IPS-20b (cell line): Measurements from ENCODE around the gene TOP2A.

Source experiments
- H3K27ac ChIP-seq: one replicate; pipeline ENCODE4 v1.5.1; 2013; ENCODE audit warnings: low read length
- H3K27me3 ChIP-seq: 2 replicates; pipeline ENCODE4 v1.6.1; 2013; ENCODE audit warnings: mild to moderate bottlenecking, low read length, inconsistent platforms; ENCODE audit not compliant: insufficient read depth
- H3K36me3 ChIP-seq: 2 replicates; pipeline ENCODE4 v1.6.1; 2013; ENCODE audit warnings: low read depth, mild to moderate bottlenecking, inconsistent platforms, low read length, moderate library complexity; ENCODE audit not compliant: insufficient read depth
- H3K4me1 ChIP-seq: 2 replicates; pipeline ENCODE4 v1.6.1; 2013; ENCODE audit warnings: mild to moderate bottlenecking, control low read depth, inconsistent platforms, low read length, moderate library complexity; ENCODE audit not compliant: insufficient read depth
- H3K4me3 ChIP-seq: 2 replicates; pipeline ENCODE4 v1.5.1; 2013; ENCODE audit warnings: mild to moderate bottlenecking, low read length, inconsistent platforms
- H3K9ac ChIP-seq: 2 replicates; pipeline ENCODE4 v1.6.1; 2013; ENCODE audit warnings: low read depth, mild to moderate bottlenecking, inconsistent platforms, low read length, moderate library complexity
- H3K9me3 ChIP-seq: 2 replicates; pipeline ENCODE4 v1.6.1; 2013; ENCODE audit warnings: mild to moderate bottlenecking, low read depth, low read length, inconsistent platforms; ENCODE audit not compliant: insufficient read depth

The TOP2A gene, protein sequence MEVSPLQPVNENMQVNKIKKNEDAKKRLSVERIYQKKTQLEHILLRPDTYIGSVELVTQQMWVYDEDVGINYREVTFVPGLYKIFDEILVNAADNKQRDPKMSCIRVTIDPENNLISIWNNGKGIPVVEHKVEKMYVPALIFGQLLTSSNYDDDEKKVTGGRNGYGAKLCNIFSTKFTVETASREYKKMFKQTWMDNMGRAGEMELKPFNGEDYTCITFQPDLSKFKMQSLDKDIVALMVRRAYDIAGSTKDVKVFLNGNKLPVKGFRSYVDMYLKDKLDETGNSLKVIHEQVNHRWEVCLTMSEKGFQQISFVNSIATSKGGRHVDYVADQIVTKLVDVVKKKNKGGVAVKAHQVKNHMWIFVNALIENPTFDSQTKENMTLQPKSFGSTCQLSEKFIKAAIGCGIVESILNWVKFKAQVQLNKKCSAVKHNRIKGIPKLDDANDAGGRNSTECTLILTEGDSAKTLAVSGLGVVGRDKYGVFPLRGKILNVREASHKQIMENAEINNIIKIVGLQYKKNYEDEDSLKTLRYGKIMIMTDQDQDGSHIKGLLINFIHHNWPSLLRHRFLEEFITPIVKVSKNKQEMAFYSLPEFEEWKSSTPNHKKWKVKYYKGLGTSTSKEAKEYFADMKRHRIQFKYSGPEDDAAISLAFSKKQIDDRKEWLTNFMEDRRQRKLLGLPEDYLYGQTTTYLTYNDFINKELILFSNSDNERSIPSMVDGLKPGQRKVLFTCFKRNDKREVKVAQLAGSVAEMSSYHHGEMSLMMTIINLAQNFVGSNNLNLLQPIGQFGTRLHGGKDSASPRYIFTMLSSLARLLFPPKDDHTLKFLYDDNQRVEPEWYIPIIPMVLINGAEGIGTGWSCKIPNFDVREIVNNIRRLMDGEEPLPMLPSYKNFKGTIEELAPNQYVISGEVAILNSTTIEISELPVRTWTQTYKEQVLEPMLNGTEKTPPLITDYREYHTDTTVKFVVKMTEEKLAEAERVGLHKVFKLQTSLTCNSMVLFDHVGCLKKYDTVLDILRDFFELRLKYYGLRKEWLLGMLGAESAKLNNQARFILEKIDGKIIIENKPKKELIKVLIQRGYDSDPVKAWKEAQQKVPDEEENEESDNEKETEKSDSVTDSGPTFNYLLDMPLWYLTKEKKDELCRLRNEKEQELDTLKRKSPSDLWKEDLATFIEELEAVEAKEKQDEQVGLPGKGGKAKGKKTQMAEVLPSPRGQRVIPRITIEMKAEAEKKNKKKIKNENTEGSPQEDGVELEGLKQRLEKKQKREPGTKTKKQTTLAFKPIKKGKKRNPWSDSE (N-terminal part only)

DNA sequence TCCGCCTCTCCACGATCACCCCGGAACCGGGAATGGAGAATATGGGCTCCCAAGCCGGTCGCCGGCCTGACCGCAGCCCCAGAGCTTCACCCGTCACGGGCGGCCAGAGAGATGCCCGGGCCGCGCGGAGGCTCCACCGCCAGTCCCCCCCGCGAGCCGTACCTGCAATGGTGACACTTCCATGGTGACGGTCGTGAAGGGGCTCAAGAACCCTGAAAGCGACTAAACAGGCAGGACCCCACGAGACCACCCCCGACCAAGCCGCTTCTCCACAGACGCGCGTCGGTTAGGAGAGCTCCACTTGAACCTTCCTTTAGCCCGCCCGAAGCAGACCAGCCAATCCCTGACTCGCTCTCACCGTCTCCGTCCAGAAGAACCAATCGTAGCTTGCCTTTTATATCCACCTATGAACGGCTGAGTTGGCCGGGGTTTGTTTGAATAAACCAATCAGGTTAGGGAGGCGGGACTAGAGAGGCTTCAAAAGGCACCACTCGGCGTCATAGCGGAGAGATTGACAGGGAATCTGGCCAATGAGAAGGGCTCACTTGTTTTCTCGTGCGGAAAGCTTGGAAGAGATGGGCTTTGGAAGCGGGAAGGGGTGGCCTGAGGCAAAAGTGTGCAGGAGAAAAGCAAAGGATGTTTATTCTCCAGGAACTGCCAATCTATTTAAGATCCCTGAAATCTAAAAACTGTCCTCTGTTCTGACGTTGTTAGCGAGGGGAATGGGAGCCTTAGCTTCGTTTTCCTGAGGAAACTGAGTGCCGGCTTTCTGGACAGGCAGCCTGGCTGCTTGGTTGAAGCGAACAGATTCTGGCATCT, at the start of gene TOP2A:
Gene TOP2A, minus strand, starts transcription at position 288 of the 819 bp plus-strand sequence. Its CDS starts 105 bp downstream, at position 183.
- no peaks in the 10 kb centered on the region for H3K27me3 ChIP-seq
- H3K4me3 ChIP-seq, result peak within 1 kb of the TSS; percentile 96
- peak within 1 kb of the TSS; percentile 72 for H3K27ac ChIP-seq
- no peaks in the 10 kb centered on the region for H3K9me3 ChIP-seq
- peaks cover 19% of the 10 kb centered on the region for H3K4me1 ChIP-seq
- H3K36me3 ChIP-seq, result peaks cover 40% of the 10 kb centered on the region
- peak within 1 kb of the TSS; percentile 95 for H3K9ac ChIP-seq

DNA sequence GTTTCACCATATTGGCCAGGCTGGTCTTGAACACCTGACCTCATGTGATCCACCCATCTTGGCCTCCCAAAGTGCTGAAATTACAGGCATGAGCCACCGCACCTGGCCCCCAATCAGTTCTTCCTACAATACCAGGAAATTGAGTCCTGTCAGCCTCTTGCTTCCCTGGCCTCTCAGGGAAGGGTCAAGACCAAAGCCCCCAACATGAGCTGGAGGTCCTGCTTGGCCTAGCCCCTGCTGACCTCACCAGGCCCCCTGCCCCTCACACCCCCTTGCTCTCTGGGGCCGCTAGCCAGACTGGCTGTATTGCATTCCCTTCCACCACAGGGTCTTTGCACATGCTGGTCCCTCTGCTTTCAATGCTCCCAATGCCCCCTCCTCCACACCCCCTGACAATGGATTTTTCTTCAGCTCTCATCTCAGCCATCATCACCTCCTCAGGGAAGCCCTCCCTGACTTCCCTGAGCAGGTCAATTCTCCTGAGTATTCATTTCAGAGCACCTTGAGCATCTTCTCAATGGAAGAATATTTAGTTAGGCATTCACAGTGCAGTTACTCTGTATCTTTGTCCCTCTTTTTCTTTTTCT, 49.7 kb upstream of the TOP2A start:
- H3K4me3 ChIP-seq, result no peak overlapping the region
- H3K27ac ChIP-seq, result no peak overlapping the region
- no peak overlapping the region for H3K9ac ChIP-seq
- no peaks in the 10 kb centered on the region for H3K36me3 ChIP-seq
- H3K9me3 ChIP-seq, result peaks cover 4% of the 10 kb centered on the region; the same call in 1 of the 2 replicates
- H3K4me1 ChIP-seq, result peaks cover 17% of the 10 kb centered on the region; the same call in 1 of the 2 replicates
- no peaks in the 10 kb centered on the region for H3K27me3 ChIP-seq

DNA sequence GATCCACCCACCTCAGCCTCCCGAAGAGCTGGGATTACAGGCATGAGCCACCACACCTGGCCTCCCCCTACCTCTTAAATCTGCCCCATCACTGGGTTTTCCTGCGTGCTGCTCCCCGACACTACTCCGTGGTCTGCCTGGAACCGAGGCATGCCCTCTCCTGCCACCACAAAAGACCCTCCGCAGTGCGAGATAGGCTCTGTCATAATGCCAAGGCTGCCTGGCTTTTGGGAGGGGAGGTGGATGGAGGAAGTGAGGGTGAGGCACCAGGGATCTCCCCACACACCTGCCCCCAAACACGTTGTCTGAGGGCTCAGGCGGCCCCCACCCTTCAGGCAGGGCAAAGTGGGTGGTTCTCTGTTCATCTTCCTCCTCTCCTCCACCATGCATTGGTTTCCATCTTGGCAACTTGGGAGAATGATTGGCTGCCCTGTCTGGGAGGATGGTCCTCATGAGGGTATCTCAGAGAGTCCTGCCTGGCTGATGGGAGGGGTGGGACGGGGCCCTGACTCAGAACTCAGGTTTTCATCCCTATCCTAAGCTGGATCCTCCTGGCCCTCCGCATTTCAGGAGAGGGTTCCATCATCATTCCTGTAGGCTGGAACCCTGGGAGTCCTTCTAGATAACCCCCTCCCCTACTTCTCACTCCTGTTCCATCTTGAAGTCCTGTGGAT, 48.7 kb upstream of the TOP2A start:
- peaks cover 19% of the 10 kb centered on the region; the same call in 1 of the 2 replicates for H3K4me1 ChIP-seq
- H3K9me3 ChIP-seq, result no peaks in the 10 kb centered on the region
- no peak overlapping the region for H3K4me3 ChIP-seq
- H3K27me3 ChIP-seq, result no peaks in the 10 kb centered on the region
- no peak overlapping the region for H3K9ac ChIP-seq
- H3K36me3 ChIP-seq, result no peaks in the 10 kb centered on the region
- H3K27ac ChIP-seq, result no peak overlapping the region

DNA sequence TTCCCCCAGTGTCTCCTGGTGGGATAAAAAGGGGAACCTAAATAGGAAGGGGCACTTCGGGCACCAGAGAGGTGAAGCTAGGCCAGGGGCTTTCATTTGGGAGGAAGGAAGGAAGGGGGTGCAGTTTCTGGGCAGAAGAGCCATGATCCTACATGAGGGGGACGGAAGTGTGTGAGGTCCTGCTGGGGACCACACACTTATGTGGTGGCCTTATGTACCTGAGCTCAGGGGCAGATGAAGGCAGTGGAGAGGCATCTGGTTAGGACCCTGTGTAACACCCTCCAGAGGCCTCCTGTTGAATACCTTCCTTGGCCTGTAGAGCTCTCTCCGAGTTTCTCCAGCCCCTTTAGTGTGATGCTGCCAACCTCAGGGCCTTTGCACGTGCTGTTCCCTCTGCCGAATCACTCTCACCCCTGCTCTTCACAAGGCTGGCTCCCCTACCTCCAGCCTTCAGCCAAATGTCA, 46.7 kb upstream of the TOP2A start:
- Histone ChIP-seq H3K4me3 (no peak overlapping the region), H3K4me1 (peaks cover 15% of the 10 kb centered on the region; the same call in 1 of the 2 replicates), H3K36me3 (no peaks in the 10 kb centered on the region), H3K27me3 (no peaks in the 10 kb centered on the region), H3K9me3 (no peaks in the 10 kb centered on the region), H3K9ac (peak overlapping the region; percentile 11; the same call in 1 of the 2 replicates), H3K27ac (no peak overlapping the region)

DNA sequence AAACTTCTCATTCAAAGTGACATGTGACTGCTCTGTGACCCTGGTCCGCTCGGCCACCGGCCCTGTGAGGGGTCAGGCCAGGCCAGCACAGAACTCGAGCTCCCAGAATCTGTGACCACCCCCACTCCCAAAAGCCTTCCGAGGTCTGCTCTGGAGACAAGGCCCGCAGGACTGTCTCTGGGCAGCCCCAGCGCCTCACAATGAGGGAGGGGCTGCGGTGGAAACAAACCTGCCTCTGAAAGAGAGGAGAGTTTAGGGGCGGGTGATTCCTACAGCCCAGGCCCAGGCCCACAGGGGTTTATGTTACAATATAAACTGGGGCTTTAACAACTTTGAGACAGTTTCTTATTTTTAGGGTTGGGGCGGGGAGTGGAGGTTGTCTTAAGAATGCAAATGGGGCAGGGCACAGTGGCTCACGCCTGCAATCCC, 45.4 kb upstream of the TOP2A start:
- H3K27me3 ChIP-seq, result no peaks in the 10 kb centered on the region
- no peaks in the 10 kb centered on the region for H3K36me3 ChIP-seq
- peak overlapping the region; percentile 62; the same call in 1 of the 2 replicates for H3K9ac ChIP-seq
- peak overlapping the region; percentile 63 for H3K27ac ChIP-seq
- H3K4me3 ChIP-seq, result no peak overlapping the region
- H3K4me1 ChIP-seq, result peaks cover 21% of the 10 kb centered on the region; the same call in 1 of the 2 replicates
- no peaks in the 10 kb centered on the region for H3K9me3 ChIP-seq

DNA sequence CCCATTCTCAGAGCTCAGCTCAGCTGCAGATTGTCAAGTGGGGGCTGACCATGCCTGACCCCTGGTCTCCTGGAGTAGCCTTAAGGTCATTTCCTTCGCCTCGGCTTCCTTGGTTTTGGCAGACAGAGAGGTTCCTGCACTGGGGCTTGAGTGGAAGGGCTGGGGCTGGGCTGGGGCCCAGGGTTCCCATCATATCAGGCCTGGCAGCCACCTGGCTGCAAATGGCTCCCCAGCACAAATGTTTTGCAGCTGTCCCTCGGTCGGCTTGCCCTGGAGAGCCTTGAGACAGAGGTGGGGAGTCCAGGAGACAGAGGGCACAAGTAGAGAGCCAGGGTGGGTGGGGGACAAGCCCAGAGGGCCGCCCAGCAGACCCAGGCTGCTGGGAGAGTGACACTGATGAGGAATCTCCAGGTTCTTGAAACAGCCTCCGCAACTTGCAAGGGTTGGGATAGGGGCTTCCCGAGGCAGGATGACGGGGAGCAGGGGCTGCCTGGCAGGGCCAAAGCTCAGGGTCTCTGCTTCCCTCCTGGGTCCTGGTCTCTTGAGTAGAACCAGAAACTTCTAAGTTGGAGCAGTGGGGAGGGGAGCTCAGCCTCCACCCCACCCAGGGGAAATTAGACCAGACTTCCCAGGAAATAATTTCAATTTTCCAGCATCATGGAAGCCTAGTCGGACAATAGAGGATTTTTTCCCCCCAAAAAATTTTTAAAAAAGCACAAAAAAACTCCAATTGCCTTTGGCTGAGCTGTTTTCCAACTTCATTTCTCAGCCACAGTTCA, 44.8 kb upstream of the TOP2A start:
- H3K9me3 ChIP-seq, result no peaks in the 10 kb centered on the region
- no peak overlapping the region for H3K4me3 ChIP-seq
- H3K9ac ChIP-seq, result peak overlapping the region; percentile 62; the same call in 1 of the 2 replicates
- no peaks in the 10 kb centered on the region; the same call in 1 of the 2 replicates for H3K36me3 ChIP-seq
- peak overlapping the region; percentile 63 for H3K27ac ChIP-seq
- no peaks in the 10 kb centered on the region for H3K27me3 ChIP-seq
- peaks cover 25% of the 10 kb centered on the region; the same call in 1 of the 2 replicates for H3K4me1 ChIP-seq

DNA sequence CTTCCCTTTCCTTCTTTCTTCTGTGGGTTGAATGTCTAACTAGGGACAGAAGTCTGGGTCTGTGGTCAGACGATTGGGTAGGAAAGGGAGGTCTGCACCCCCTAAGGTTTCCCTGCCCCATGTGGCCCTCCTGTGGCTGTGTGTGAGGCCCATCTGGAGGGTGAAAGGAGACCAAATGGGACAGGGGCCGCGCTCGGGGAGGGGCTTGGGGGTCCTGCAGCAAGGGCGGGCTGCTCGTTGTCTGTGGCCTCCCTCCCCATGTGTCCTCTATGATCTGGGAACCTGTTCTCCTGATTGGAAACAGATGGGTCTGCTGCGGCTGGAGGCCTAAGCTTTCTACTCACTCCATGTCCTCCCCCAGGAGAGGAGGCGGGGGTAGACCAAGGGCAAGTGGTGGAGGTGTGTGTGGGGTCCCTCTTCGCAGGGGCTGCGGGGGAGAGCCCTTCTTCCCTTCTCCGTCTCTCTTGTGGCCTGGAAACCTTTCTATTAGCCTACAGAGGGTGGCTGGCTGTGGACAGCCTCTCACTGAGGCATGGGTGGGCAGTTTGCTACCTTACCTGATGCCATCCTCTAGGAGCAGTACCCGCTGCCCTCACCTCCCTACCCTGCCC, 44.1 kb upstream of the TOP2A start:
- Histone ChIP-seq H3K27ac (peak overlapping the region; percentile 63), H3K9me3 (no peaks in the 10 kb centered on the region), H3K36me3 (peaks cover 6% of the 10 kb centered on the region), H3K4me3 (no peak overlapping the region), H3K9ac (no peak overlapping the region), H3K27me3 (no peaks in the 10 kb centered on the region), H3K4me1 (peaks cover 25% of the 10 kb centered on the region; the same call in 1 of the 2 replicates)

DNA sequence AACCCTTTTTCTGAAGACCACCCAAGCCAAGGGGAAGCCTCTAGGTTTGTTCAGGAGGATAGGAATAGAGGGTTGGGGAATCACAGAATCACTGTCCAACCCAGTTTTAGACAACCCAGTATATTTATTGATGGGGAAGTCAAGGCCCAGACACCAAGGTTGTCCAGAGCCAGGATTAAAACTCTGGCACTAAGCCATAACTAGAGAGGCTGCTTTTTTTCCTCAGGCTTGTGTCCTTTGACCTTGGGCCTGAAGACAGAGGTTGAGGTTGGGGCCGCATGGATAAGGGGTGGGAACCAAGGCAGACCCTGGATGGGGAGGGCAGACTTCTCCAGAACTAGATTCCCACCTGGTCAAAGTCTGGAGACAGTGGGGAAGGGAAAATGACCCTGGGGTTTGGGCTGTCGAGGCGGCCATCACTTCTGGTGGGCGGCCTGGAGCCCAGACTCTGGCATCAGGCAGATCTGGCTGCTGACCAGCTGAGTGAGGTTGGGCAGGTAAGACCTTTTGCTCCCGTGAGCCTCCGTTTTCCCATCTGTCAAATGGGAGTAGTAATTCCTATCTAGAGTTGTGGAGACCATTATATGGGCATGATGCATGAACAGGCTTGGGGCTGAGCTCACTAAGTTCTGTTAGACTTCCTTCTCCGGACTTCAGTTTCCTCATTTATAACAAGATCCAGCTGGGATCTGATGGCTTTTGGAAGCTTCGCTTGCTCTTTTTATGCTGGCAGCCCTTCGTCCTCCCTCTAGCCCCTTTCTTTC, 43.5 kb upstream of the TOP2A start:
- Histone ChIP-seq H3K9me3 (no peaks in the 10 kb centered on the region), H3K36me3 (peaks cover 13% of the 10 kb centered on the region), H3K4me1 (peaks cover 25% of the 10 kb centered on the region; the same call in 1 of the 2 replicates), H3K27me3 (no peaks in the 10 kb centered on the region), H3K4me3 (no peak overlapping the region), H3K9ac (no peak overlapping the region), H3K27ac (no peak overlapping the region)

DNA sequence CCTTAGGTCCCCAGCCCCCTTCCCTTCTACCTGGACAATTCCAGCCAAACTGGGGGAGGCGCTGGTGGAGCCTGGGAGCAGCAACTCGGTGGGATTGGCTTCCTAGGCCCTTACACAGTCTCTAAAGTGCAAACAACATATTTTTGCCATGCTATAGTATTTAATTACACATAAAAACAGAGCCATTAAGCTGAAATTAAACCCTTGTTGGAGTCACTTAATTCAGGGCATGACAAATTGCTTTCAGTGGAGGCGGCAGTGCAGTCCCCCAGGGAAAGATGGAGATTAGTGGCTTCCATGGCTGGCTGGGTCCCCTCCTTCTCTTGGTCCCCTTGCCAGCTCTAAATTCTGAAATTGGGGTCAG, 42.9 kb upstream of the TOP2A start:
- no peak overlapping the region for H3K27ac ChIP-seq

More for the DNA sequence above, 42.9 kb upstream of the TOP2A start:
- Histone ChIP-seq H3K27me3 (no peaks in the 10 kb centered on the region), H3K9me3 (no peaks in the 10 kb centered on the region), H3K4me1 (peaks cover 25% of the 10 kb centered on the region; the same call in 1 of the 2 replicates), H3K9ac (no peak overlapping the region), H3K36me3 (peaks cover 19% of the 10 kb centered on the region), H3K4me3 (no peak overlapping the region)
